GM19193 (cell line): ENCODE measurements around the gene RFTN1.

ENCODE experiments used
- POLR2A ChIP-seq: IDR thresholded peaks from 4 replicates; pipeline ENCODE4 v1.6.1; 2011; ENCODE audit not compliant: insufficient read depth, insufficient read length; ENCODE audit errors: extremely low read depth

The RFTN1 gene

DNA sequence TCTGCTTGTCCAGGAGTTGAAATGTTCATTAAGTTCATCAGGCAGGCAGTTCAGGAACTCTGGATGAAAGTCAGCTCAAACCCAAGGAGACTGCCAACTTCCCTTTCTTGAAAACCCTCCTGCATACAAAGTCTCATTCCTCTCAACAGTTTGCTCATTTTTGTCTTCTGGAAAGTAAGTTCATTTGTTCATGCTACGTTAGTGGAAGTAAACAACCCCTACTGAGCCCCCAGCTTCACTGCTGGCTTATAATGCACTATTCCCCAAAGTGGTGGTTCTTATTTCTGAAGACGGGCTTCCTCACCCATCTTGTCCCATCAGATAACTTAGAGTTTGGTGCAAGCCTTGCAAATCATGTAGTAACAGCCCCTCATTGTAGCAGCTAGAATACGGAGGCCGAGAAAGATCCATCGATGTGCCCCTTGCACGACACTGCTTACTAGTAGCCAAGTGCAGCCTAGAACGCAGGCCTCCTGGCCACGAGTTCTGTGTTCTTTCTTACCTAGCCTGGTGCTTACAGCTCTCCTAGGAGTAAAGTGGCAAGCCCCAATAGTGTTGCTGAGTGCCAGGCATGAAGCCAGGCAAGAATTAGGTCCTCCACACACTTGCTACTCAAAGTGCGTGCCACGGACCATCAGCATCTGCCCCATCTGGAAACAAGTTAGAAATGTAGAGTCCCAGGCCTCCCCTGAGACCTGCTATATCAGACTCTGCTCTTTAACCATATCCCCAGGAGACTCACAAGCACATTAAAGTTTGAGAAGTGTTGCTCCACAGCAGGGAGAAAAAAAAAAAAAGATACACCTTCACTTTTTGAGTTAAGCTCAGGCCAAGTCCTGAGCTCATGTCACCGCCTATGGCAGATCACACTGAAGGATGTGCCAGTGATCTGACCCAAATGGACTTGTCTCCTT, 82.5 kb downstream of the RFTN1 start:
- no peak for TF ChIP-seq POLR2A

DNA sequence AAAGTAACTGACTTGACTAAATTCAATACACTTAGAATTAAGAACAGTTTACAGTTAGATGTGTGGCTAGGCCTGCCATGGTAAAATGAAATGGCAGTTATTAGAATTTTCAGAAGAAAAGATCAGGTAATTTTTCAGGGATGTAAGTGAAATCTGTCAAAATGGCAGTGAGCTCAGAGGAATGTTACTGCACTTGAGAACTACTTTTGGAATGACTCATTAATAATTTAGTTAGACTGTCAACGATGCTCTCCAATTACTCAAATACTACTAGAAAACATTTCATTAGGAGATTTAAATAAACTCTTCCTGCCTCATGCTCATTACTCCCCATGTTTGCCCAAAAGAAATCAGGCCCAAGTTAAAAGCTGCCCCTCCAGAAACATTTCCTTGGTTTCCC, 84.4 kb downstream of the RFTN1 start:
- no peak for TF ChIP-seq POLR2A

DNA sequence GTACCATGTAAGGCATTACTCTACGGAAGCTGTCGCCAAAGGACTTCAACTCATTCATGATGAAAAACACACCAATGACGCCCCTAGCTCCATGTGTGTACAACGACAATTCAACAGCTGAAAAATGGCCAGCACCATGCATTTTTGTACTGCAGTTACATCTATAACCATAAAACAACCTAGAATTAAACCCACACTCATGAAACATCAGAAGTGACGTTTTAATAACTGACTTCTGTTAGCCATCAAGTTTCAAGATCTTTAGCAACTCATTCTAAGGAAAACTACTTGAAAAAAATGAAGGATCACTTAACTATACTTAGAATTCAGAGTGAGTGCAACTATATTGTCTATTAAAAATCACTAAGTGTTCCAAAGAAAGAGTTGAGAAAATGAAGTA, 84.9 kb downstream of the RFTN1 start:
- TF ChIP-seq POLR2A = no peak

DNA sequence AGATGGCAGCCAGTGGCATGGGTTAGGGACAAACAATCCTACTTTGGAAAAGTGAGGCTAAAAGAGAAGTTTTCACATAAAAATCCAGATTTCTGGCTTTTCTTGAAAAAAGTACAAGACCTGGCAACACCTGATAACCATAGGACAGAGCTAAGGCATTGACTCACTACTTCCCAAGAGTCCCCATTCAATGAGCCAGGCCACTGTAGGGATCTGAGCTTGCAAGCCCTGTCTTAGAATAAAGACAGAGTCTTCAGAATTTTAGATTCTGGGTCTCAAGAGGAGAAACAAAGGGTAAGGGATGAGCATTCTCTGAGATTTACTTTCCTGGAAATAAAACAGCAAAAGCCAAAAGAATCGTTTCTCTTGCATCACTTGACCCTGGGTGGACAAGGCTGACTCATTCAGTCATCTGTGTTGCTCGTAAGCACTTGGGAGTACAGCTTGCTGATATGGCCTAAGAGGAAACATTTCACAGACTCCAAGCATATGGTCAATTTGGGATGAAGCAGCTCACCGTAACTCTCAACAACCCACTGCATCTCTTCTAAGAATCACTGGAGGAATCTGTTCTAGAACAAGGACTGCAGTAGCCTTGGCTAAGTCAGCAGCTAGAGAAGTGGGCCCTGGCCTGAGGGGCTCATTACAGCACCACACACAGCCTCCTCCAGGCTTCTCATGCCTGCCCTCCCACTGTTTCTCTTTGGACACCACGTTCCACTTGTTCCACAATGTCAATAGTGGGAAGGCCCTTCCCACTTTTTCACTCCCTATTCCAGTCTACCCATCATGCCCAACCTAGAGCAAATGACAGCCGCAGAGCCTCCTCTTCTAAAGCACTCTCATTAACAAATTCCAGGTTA, 86.2 kb downstream of the RFTN1 start:
- TF ChIP-seq POLR2A = no peak

DNA sequence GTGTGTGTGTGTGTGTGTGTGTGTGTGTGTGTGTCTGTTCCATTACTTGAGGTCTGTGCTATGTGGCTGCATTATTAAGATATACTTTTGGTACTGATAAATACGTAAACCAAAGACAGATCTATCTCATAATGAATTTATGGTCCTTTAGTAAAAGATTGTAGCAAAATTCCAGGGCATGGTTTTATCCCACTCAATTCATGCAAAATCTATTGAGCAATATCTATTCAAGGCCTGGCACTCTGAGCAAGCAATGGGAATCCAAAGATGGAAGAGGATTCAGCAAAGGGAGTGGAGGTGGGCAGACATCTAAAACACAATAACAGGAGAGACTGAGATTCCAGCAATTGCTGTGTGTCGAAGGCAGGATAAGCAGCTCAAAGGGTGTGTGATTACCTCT, 86.8 kb downstream of the RFTN1 start:
- TF ChIP-seq POLR2A = no peak

DNA sequence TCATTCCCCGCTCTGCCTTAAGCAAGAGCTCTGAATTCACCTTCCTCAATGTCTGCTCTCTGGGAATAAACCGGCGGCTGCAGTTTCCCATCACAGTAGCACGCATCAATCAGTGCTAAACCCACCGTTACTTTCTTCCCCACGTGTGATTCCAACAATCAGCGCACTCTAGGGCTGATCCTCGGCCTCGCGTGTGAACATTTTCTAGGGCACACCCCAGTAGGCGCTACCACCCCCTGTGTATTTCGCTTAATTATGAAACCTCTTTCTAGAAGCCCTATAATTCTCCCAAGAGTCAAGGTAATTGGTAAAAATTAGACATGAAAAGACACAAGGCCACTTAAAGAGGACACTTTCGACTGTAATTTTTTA, 87.5 kb downstream of the RFTN1 start:
- no peak for TF ChIP-seq POLR2A

DNA sequence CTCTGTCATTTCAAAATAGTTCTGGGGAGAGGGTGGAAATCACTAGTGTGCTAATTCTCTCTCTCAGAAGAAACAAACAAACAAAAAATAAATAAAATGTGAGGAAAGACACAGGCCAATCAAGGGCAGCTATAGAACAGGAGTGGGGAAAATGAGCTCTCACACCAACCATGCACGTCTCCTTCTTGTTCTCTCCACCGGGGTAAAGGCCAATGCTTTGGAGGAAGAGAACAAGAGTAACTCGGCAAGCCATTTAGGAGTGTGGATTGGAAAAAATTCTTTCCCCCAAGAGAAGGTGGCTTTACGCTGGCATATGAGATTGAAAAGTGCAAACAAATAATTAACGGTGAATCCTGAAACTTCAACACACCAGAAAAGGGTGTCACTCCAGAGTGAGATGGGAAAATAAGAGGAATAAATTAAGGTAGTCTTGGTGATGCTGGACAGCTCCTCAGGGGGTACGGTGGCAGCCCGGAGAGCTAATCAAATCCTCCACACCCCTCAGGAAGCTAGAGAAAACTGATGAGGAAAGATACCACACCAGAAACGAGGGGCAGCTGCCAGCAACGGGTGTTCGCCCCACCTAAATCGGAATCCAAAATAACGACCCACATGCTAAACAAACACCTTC, 88.0 kb downstream of the RFTN1 start:
- TF ChIP-seq POLR2A = no peak

DNA sequence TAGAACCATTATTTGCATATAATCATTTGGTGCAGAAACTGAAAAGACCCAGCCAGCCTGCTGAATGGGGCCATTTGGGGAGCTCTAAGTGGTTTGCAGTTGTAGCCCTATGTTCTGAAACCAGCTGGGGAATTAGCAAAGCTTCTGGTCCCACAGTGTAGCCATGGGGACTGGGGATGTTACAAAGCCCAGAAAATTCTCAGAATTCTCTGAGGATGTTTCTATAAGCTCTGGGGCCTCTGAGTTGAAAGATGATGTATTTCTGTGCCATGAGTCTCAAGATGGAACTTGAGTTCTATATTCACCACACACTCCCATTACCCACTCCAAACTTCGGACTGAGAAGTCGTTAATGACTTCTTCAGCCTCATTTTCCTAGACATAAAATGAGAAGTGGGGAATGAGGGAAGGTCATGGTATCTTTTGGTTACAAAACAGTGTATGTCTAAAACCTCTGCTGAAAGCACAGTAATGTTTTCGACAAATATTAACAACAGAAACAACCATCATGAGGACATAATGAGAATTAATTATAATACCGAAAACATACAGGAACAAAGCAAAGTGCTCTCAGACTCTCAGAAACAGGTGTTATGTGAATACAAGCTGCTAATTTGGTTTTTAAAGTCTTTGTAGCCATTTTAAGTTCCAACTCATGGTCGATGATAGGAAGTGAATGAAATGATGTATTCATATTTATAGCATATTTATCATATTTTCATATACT, 89.4 kb downstream of the RFTN1 start:
- no peak for TF ChIP-seq POLR2A

DNA sequence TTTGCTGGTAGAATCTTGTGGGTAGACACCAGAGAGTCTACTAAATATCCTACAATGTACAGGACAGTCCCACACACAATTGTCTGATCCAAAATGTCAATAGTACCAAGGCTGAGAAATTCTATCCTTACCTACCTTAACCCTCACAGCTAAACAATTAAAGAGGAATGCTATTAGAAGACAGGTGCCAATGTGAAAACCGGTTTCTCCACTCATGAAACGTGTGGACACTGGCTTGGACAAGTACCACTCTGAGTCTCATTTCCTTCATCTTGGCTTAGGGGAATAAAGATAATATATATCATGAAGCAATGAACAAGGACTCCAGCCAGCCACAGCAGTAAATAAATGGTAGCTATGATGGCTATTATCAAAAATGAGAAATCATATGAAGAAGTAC, 90.2 kb downstream of the RFTN1 start:
- no peak for TF ChIP-seq POLR2A

DNA sequence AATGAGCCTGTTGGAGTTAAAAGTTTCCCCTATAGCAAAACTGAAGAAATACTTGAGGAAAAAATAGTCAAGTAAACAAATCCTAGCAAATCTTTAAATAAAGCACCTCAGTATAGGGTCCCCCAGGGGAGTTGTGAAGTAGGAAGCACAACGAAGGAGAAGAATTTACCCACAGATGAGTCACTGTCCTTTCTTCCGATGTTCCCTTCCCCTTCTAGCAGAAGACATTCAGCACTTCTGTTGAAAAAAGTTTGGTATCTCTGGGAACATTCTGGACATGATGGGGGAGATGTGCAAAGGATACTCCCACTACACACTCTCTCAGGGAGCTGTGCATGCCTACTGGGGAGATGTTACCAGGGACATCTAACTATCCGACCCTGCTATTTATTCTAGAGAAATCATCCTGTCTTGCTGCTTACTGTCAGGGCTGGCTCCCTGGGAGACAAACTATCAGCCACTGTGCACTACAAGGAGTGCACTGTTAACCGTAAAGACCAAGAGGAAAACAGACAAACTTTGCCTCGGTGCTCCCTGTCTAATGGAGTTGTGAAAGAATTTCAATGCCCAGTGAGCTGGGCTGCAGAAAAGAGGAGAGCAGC, 93.8 kb downstream of the RFTN1 start:
- no peak for TF ChIP-seq POLR2A

DNA sequence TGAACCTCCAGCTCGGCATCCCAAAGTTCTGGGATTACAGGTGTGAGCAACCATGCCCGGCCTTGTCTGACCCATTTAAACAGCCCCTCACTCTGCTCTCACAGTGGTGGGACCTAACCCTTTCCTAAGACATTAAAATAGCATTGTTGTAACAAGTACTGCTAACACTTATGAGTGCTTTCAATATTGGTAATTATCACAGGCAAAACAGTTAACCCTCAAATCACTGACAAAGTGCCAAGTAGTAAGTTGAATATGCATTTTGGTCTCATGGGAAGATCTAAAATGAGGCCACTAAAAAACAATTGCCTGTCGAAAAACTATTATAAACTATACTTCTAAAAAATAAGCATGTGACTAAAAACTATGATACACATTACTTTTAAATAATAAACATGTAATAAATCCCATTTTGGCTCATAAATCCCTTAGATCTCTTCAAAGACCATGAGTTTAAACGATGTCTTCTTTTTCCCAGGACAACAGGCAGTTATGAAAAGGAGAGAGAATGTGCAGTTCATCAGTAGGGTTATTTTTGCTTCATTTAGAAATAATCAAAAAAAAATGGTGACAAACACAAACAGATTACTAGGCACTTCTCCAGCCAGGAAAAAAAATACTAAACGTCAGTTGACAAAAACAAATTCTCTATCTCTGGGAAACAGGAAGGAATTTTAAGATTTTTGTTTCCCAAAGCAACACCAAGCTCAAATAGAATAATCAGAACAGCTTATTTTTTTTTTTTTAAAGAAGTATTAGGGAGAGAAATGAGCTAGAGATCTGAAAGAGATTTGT, 95.4 kb downstream of the RFTN1 start:
- no peak for TF ChIP-seq POLR2A

DNA sequence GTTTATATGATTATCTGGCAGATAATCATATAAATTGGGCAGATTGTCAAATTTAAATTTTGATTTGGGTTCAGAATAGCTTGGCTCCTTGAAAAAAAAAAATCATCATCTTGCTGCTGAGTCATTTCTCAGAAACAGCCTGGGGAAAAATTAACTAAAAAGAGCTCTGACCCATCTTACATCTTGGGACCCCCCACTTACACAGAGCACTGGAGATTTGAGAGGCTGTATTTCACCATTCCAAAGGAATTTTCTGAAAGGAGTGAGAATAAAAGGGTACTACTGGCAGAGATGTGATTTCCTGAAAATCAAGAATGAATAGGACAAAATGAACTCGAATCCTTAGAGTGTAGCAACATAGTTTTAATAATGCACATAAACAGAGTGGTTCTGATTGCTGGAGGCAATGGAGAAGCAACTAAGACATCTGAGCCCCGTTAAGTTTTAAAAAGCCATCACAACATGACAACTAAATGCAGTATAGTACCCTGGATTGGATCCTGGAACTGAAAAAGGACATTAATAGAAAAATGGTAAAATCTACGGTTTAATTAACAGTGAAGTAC, 97.5 kb downstream of the RFTN1 start:
- no peak for TF ChIP-seq POLR2A

DNA sequence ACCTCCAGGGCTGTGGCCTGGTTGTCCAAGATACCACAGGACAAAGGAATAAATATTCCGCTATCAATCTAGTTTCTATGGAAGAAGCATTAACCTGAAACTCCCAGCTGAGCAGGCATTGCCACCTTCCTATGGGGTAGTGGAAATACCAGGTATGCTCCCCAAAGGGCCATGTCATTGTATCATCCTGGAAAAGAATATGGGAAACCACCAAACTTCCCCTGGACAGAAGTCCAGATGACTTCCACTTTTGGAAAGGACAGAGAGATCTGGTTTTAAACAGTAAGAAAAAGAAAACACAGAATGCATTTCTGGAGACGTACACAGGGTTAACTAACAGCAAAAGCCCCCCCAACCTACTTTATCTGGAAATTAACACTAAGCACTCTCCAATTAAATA, 100.2 kb downstream of the RFTN1 start:
- TF ChIP-seq POLR2A = no peak

DNA sequence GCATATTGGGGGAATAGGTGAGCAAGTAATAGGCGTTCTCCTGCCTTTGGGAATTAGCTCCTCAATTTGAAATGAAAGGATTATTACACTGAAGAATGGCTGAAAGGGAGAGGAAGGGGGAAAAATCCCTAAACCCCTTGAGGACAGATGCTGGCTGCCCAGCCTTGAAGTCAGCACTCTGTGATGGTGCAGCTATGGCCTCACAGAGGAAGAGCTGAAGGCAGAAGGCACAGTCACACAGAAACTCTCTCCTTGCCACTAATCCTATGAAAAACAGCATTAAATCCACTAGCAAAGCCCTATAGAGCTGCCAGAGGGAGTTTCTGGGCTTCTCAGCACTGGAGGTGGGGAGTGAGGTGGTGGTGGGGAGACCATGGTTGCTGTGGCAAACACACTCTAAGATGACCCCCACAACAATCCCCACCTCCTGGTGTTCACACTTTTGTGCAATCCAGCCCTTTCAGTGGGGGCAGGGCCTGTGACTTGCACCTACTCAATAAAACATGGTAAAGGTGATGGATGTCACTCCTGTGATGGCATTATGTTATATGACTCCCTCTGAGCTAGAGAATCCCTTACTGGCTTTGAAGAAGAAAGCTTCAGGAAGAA, 101.2 kb downstream of the RFTN1 start:
- no peak for TF ChIP-seq POLR2A

DNA sequence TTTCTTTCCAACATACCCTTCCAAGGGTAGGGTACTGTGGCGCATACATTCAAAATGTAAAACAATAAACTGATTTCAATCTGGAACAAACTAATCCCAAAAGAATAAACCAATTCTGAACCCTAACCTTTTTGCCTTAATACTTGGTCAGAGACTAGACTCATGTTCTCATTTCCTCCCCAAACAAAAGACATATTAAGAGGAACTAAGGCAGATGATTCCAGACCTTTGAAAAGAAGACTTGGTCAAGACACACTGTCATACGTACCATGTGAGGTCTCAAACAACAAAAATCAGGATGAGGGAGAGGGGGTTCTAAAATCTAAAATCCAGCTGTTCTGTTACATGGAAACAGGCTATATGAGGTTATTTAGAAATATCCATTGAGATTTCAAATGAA, 102.1 kb downstream of the RFTN1 start:
- TF ChIP-seq POLR2A = no peak
